Measurements from ENCODE around the gene ARHGEF11. TPM values are rescaled to one million over a fixed set of nuclear protein-coding genes. Genes with fewer than 3 reads are reported as not detected.

Gene ARHGEF11
- total and polyA plus RNA-seq, 2 of the 4 experiments (the other 2 are of a cell fraction), result 16.8 to 17.2 TPM

DNA sequence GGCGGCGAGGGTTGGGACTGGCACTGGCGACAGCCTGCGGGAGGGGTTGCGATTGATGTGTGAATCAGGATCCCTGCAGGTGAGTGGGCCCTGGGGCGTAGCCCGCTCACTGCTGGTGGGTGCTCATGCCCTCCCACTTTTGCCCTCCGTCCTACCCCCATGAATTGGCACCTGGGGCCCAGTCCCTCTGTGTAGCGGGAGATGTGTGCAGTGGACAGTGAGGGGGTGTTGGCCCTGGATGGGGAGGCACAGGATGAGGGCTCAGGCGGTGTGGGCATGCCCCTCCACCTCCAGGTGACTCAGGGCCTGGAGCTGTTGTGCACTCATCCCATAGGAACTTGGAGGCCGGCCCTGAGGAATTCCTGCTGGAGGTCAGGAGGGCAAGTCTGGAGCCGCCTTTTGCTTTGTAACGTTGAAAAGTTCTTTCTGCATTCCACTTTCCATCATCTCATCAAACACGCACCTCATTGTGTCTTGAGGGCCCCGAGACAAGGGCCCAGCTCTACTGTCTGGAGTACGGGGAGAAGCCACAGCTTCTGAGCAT lies 149.0 kb downstream of the ARHGEF11 start:
- Histone ChIP-seq H3K79me1 (ENCODE audit: low read depth in 1 of 2, low read length in 2 of 2) (peaks cover 27 to 79% of the 10 kb centered on the region in 2 experiments), H3K9me3 (ENCODE audit: control insufficient read depth, insufficient read depth, low read length) (no peaks in the 10 kb centered on the region), H3K4me3 (ENCODE audit: insufficient read depth, low read depth, low read length) (no peak overlapping the region), H3K4me2 (ENCODE audit: low read depth, low read length) (peak overlapping the region; percentile 56), H3K9ac (ENCODE audit: low read depth, low read length) (peak overlapping the region; percentile 22), H4K20me1 (ENCODE audit: insufficient read depth, low read length) (peaks cover 2% of the 10 kb centered on the region; the same call in 1 of the 2 replicates), H3K36me3 (ENCODE audit: control insufficient read depth, insufficient read depth, low read length) (no peaks in the 10 kb centered on the region), H2AK5ac (ENCODE audit: low read depth, low read length) (peak overlapping the region; percentile 99), H3K4ac (ENCODE audit: low read depth, low read length) (peak overlapping the region; percentile 96), H2AK9ac (replicated peaks; ENCODE audit: low read depth, low read length, poor library complexity) (peak overlapping the region; percentile 98), H3K27ac (ENCODE audit: insufficient read depth, low read length) (peak overlapping the region; percentile 77), H4K91ac (ENCODE audit: insufficient read depth, low read depth, low read length) (peak overlapping the region; percentile 87), H4K8ac (ENCODE audit: low read depth in 2 of 2, low read length in 2 of 2) (peak overlapping the region; percentile 76 to 96), H2BK120ac (ENCODE audit: low read depth, low read length) (peak overlapping the region; percentile 95), H3K18ac (ENCODE audit: low read depth, low read length) (peak overlapping the region; percentile 73), H3K14ac (replicated peaks; ENCODE audit: low read depth, low read length) (peak overlapping the region; percentile 98), H2BK20ac (ENCODE audit: low read depth, low read length) (peak overlapping the region; percentile 90), H2BK5ac (ENCODE audit: low read depth, low read length, poor library complexity, severe bottlenecking) (peak overlapping the region; percentile 92), H3K4me1 (ENCODE audit: control insufficient read depth, insufficient read depth, low read length) (peaks cover 43% of the 10 kb centered on the region), H2AFZ (replicated peaks; ENCODE audit: low read length, poor library complexity) (peak overlapping the region; percentile 64), H4K5ac (ENCODE audit: low read depth, low read length) (peak overlapping the region; percentile 46), H3K27me3 (ENCODE audit: control insufficient read depth, insufficient read depth, low read length) (no peaks in the 10 kb centered on the region), H3K23ac (ENCODE audit: low read depth, low read length) (peak overlapping the region; percentile 96), H3K56ac (ENCODE audit: extremely low read depth, insufficient read depth, low read length) (peak overlapping the region; percentile 96), H2BK15ac (ENCODE audit: low read depth, low read length) (peak overlapping the region; percentile 84), H3K9me1 (ENCODE audit: insufficient read depth, low read length) (peaks cover 29% of the 10 kb centered on the region)
- TF ChIP-seq RFX5 (IDR thresholded peaks at IDR 0.05; ENCODE audit: low read depth, low read length) (no peak), ELK1 (IDR thresholded peaks at IDR 0.05; ENCODE audit: borderline replicate concordance, low read depth, low read length) (no peak), NFE2L2 (IDR thresholded peaks at IDR 0.05; ENCODE audit: low read depth, low read length) (peak; percentile 32; the same call in 1 of the 2 replicates), CEBPB (IDR thresholded peaks at IDR 0.05; ENCODE audit: low read depth, low read length) (no peak), RCOR1 (IDR thresholded peaks at IDR 0.05; ENCODE audit: insufficient replicate concordance, low read length) (no peak), SMC3 (IDR thresholded peaks at IDR 0.05; ENCODE audit: low read depth, low read length) (no peak), MAZ (IDR thresholded peaks at IDR 0.05; ENCODE audit: borderline replicate concordance, low read depth, low read length) (peak; percentile 51; the same call in 1 of the 2 replicates), FOS (IDR thresholded peaks at IDR 0.05; ENCODE audit: low read depth, low read length) (peak; percentile 81), CHD1 (IDR thresholded peaks at IDR 0.05; ENCODE audit: low read depth, low read length) (no peak), POLR2A (IDR thresholded peaks at IDR 0.05; ENCODE audit: low read depth, low read length) (no peak; the same call in 1 of the 2 replicates), BHLHE40 (IDR thresholded peaks at IDR 0.05; ENCODE audit: low read depth, low read length) (no peak), RAD21 (IDR thresholded peaks at IDR 0.05; ENCODE audit: low read length) (no peak), MAFK (IDR thresholded peaks at IDR 0.05; ENCODE audit: low read depth, low read length) (no peak)
- TF ChIP-seq, protein P1, sequence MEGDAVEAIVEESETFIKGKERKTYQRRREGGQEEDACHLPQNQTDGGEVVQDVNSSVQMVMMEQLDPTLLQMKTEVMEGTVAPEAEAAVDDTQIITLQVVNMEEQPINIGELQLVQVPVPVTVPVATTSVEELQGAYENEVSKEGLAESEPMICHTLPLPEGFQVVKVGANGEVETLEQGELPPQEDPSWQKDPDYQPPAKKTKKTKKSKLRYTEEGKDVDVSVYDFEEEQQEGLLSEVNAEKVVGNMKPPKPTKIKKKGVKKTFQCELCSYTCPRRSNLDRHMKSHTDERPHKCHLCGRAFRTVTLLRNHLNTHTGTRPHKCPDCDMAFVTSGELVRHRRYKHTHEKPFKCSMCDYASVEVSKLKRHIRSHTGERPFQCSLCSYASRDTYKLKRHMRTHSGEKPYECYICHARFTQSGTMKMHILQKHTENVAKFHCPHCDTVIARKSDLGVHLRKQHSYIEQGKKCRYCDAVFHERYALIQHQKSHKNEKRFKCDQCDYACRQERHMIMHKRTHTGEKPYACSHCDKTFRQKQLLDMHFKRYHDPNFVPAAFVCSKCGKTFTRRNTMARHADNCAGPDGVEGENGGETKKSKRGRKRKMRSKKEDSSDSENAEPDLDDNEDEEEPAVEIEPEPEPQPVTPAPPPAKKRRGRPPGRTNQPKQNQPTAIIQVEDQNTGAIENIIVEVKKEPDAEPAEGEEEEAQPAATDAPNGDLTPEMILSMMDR (conservative IDR thresholded peaks at IDR 0.05; ENCODE audit: low read depth, low read length), result no peak
- TF ChIP-seq, protein P2, sequence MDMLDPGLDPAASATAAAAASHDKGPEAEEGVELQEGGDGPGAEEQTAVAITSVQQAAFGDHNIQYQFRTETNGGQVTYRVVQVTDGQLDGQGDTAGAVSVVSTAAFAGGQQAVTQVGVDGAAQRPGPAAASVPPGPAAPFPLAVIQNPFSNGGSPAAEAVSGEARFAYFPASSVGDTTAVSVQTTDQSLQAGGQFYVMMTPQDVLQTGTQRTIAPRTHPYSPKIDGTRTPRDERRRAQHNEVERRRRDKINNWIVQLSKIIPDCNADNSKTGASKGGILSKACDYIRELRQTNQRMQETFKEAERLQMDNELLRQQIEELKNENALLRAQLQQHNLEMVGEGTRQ (IDR thresholded peaks at IDR 0.05; ENCODE audit: low read depth, low read length), result no peak
- 0% methylated on average over 2 of the region's 16 CpGs; no CpG with 5 or more reads in 1 of the 2 experiments for WGBS, 2 experiments (ENCODE audit: extremely low coverage in 2 of 2, insufficient read length in 1 of 2)
- no TSS peak for BruUV-seq (replicated peaks)
- CTCF ChIA-PET, result interaction anchor here (1.0 kb wide), 1 partner anchor 23 kb away, joined by 3 read pairs; no protein-coding TSS in a partner anchor
- in situ Hi-C loops (cut with MboI; ENCODE audit: low sequenced_read_pairs), result no loop called here
- dilution Hi-C loops (cut with HindIII; ENCODE audit: low sequenced_read_pairs, unreplicated experiment), result no loop called here
- POLR2A ChIA-PET (ENCODE audit: unreplicated experiment), result no interaction called here
- intact Hi-C loops (cut with micrococcal nuclease), result no loop called here
- ATAC-seq (ENCODE audit: low read depth) (peak; percentile 74), DNase-seq (peak; percentile 92)

All from IMR-90 (cell line).